K562 (cell line): ENCODE results near the gene CD248. TPM values are rescaled to one million over a fixed set of nuclear protein-coding genes. Genes with fewer than 3 reads are reported as not detected.

Experiments
- DIDO1 ChIP-seq: fragments of 450-650 bp; IDR thresholded peaks from 2 replicates; pipeline ENCODE4 v1.6.1; 2016; ENCODE audit warnings: low read depth, missing biosample characterization, missing genetic modification characterization
- E2F6 ChIP-seq, 2 experiments: IDR thresholded peaks; 2 replicates each; pipeline ENCODE4 v1.6.1; 2011; ENCODE audit warnings: borderline replicate concordance in 1 of 2, control low read depth in 1 of 2, low read depth in 1 of 2, low read length in 1 of 2, mild to moderate bottlenecking in 1 of 2, mixed read lengths in 1 of 2, moderate library complexity in 1 of 2; ENCODE audit not compliant: insufficient read depth in 1 of 2, insufficient read length in 1 of 2, poor library complexity in 1 of 2, severe bottlenecking in 1 of 2; ENCODE audit errors: extremely low read depth in 1 of 2
- HDAC2 ChIP-seq: fragments of 450-650 bp; IDR thresholded peaks from 2 replicates; pipeline ENCODE4 v1.6.1; 2016; ENCODE audit warnings: mild to moderate bottlenecking
- HINFP ChIP-seq: fragments of 450-650 bp; conservative IDR thresholded peaks from 2 replicates; pipeline ENCODE4 v1.6.1; 2016; ENCODE audit warnings: missing genetic modification characterization, low read depth, mild to moderate bottlenecking, control low read depth, missing compliant biosample characterization
- POLR3G ChIP-seq: IDR thresholded peaks from 2 replicates; pipeline ENCODE4 v1.6.1; 2011; ENCODE audit not compliant: insufficient read length, insufficient replicate concordance; ENCODE audit errors: extremely low read depth
- PRDM10 ChIP-seq: fragments of 450-650 bp; IDR thresholded peaks from 2 replicates; pipeline ENCODE4 v1.6.1; 2018; ENCODE audit not compliant: partially characterized antibody
- PRPF4 ChIP-seq: fragments of 200-400 bp; formaldehyde crosslinking; IDR thresholded peaks from one replicate; pipeline ENCODE4 v1.6.1; 2017; ENCODE audit warnings: low read length, low read depth, mild to moderate bottlenecking; ENCODE audit not compliant: insufficient read depth, poor library complexity, severe bottlenecking
- TFAP4 ChIP-seq: sonication (generic); formaldehyde crosslinking; IDR thresholded peaks from 2 replicates; pipeline ENCODE4 v1.8.0; 2022; ENCODE audit warnings: missing genetic modification reagents, mild to moderate bottlenecking, moderate library complexity, borderline replicate concordance
- ZNF354B ChIP-seq: fragments of 250-450 bp; sonication (Bioruptor Pico); IDR thresholded peaks from 2 replicates; pipeline ENCODE4 v1.4.0; 2020
- ZNF644 ChIP-seq: fragments of 200-800 bp; sonication (Bioruptor generic); IDR thresholded peaks from 2 replicates; pipeline ENCODE4 v1.6.1; 2016; ENCODE audit warnings: low read depth, missing genetic modification characterization, missing compliant biosample characterization
- ZNF75A ChIP-seq: fragments of 450-650 bp; formaldehyde crosslinking; IDR thresholded peaks from 2 replicates; pipeline ENCODE4 v1.4.0; 2020; ENCODE audit warnings: mild to moderate bottlenecking
- polyA plus RNA-seq, 8 experiments: library from polyadenylated mRNA; depleted of rRNA in 4 of 8; stranded (reverse) in 5 of 8; unstranded in 3 of 8; fragments of >200 nt; fragmentation: Nextera tagmentation in 2 of 8; fragmentation: Illumina TruSeq in 1 of 8; extraction: Ambion mirVana in 2 of 8; extraction: Trizol in 1 of 8; gene quantifications; 2 replicates each; pipeline versions ENCODE4 v1.2.1 to v1.2.3, GENCODE V29; 2011 to 2014; ENCODE audit warnings: inconsistent platforms in 1 of 8, missing spikeins in 1 of 8
- total RNA-seq, 7 experiments: library from RNA; depleted of rRNA in 6 of 7; stranded (reverse); fragments of >200 nt in 6 of 7; fragmentation: Illumina TruSeq in 2 of 7; extraction: Trizol in 2 of 7; gene quantifications; 2 replicates each; pipeline versions ENCODE4 v1.2.1 to v1.2.3, GENCODE V29; 2011 to 2021; ENCODE audit warnings: low replicate concordance in 1 of 7
- TF ChIP-seq, protein P1 (sequence below): fragments of 250-450 bp; sonication (Bioruptor Pico); IDR thresholded peaks from 2 replicates; pipeline ENCODE4 v1.4.0; 2020

CD248 gene
- total and polyA plus RNA-seq, 9 of the 15 experiments (the other 6 are each of a cell fraction or from before 2014, with no cell fraction given), result 0.09 TPM; not detected in 8

- peak; percentile 1; the same call in 1 of the 2 replicates for TF ChIP-seq TFAP4
- no peak for TF ChIP-seq POLR3G
- TF ChIP-seq E2F6 (IDR thresholded peaks at IDR 0.05; ENCODE audit: borderline replicate concordance in 1 of 2, extremely low read depth in 1 of 2, insufficient read depth in 1 of 2, insufficient read length in 1 of 2, low read depth in 1 of 2, low read length in 1 of 2, poor library complexity in 1 of 2, severe bottlenecking in 1 of 2), result peak in 1 of 2 experiments; percentile 74
- no peak for TF ChIP-seq ZNF354B (CRISPR knock-in tag)
- no peak for TF ChIP-seq PRPF4
- no peak for TF ChIP-seq ZNF644 (tag)
- TF ChIP-seq, protein P1, sequence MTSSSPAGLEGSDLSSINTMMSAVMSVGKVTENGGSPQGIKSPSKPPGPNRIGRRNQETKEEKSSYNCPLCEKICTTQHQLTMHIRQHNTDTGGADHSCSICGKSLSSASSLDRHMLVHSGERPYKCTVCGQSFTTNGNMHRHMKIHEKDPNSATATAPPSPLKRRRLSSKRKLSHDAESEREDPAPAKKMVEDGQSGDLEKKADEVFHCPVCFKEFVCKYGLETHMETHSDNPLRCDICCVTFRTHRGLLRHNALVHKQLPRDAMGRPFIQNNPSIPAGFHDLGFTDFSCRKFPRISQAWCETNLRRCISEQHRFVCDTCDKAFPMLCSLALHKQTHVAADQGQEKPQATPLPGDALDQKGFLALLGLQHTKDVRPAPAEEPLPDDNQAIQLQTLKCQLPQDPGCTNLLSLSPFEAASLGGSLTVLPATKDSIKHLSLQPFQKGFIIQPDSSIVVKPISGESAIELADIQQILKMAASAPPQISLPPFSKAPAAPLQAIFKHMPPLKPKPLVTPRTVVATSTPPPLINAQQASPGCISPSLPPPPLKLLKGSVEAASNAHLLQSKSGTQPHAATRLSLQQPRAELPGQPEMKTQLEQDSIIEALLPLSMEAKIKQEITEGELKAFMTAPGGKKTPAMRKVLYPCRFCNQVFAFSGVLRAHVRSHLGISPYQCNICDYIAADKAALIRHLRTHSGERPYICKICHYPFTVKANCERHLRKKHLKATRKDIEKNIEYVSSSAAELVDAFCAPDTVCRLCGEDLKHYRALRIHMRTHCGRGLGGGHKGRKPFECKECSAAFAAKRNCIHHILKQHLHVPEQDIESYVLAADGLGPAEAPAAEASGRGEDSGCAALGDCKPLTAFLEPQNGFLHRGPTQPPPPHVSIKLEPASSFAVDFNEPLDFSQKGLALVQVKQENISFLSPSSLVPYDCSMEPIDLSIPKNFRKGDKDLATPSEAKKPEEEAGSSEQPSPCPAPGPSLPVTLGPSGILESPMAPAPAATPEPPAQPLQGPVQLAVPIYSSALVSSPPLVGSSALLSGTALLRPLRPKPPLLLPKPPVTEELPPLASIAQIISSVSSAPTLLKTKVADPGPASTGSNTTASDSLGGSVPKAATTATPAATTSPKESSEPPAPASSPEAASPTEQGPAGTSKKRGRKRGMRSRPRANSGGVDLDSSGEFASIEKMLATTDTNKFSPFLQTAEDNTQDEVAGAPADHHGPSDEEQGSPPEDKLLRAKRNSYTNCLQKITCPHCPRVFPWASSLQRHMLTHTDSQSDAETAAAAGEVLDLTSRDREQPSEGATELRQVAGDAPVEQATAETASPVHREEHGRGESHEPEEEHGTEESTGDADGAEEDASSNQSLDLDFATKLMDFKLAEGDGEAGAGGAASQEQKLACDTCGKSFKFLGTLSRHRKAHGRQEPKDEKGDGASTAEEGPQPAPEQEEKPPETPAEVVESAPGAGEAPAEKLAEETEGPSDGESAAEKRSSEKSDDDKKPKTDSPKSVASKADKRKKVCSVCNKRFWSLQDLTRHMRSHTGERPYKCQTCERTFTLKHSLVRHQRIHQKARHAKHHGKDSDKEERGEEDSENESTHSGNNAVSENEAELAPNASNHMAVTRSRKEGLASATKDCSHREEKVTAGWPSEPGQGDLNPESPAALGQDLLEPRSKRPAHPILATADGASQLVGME (CRISPR knock-in tag), result no peak
- TF ChIP-seq HINFP (tag), result no peak
- no peak for TF ChIP-seq ZNF75A (CRISPR knock-in tag)
- TF ChIP-seq PRDM10, result peak; percentile 95
- no peak for TF ChIP-seq HDAC2
- no peak for TF ChIP-seq DIDO1 (tag)
Measured at GRCh38 chr11:66312549-66313320, 4.1 kb downstream of the CD248 start (continued).
